NK-92 treated with Interleukin-12 subunit alpha and Interleukin-12 subunit beta, amount 100 ng/mL, for 24 hours (cell line): Measurements from ENCODE around the gene IKZF3.
"Not testable (repeated sequence)": the region's sequence is repeated elsewhere in the genome, so short reads cannot be mapped to it uniquely, and the experiment has no call there.

Experiments
- DNase-seq: peaks from one replicate; lab custom pipeline; 2025; lab: John Stamatoyannopoulos, UW

The IKZF3 gene

GRCh38 chr17:39754958-39755553 is 109.1 kb downstream of the IKZF3 start:
- DNase-seq = no peak

DNA sequence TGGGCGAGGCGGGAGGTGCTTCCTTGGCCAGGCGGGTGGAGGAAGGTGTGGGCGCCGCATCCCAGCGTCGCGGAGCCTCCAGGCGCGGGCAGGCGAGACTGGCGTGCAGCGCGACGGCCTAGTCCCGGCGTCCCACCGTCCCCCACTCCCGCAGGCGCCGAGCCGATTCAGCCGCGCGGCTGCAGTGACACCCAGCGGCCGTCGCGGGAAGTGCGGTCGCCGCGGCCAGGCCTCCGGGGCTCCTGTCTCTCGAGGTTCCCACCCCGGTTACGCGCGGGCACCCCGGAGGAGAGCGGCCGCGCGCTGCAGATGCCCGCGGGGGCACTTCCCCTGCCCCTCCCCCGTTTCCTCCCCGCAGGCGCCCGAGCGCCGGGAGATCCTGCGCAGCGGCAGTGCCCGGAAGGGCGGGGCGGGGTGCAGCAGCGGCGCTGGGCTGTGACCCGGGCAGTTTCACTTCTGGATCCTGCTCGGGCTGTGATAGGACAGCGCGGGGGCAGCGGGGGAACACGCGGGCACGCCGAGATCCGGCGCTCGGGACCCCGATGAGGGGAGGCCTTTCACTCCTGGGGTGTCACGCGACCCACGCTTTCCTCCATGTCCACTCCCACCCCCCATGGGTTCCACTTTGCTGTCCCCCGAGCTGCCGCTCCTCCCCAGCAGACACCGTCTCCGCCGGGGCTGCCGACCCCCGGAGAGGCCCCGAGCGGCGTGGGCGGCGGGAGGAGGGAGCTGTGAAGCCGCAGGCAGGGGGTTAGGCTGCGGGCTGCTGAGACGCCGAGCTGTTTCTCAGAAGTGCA is 109.8 kb downstream of the IKZF3 start:
- DNase-seq = peak; percentile 98

- peak; percentile 84 for DNase-seq
Measured at GRCh38 chr17:39753514-39754160, 110.5 kb downstream of the IKZF3 start.

DNA sequence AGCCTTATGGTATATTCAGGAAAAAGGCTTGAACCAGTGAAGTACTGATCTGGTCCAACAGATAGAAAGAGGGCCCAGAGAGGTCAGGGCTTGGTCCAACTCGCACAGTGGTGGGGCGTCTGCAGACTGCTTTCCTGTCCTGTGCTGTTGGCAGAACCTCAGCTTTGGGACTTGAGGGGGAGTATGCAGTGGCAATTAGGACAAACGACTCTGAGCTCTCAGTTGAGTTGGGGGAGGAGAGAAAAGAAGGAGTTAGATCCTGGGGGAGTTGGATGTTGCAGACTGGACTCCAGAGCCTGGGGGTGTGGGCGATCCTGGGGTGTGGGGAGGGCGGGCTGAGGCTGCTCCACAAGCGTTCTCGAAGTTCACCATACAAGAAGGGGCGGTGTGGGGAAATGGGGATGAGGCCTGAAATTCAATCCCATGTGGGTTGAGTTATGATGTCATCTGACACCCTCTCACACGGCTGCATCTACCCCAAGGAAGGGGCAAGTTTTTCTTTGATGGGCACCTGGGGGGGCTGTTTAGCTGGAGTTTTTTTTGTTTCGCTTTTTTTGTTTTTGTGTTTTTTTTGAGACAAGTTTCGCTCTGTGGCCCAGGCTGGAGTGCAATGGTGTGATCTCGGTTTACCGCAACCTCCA is 111.8 kb downstream of the IKZF3 start:
- no peak for DNase-seq

DNA sequence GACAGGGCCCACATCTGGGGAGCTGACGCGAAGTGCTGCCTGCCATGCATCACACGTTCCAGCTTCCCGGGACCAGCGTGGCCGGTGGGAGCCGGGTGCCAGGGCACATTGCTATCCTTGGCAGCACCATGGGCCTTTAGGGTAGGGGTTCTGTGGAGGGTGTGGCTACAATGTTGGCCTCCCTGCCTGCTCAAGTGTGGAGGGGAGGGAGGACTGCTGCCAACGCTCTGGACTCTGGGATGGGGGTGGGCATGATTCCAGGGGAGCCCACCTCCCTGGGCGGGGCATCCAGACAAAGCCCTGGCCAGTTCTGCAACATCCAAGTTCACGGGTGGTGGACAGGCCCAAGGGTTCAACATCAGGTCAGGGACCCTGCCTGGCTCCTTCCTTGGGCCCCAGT is 112.5 kb downstream of the IKZF3 start:
- no peak for DNase-seq

- DNase-seq = no peak
Measured at GRCh38 chr17:39751016-39751543, 113.0 kb downstream of the IKZF3 start.

GRCh38 chr17:39750131-39751015 is 113.7 kb downstream of the IKZF3 start:
- no peak for DNase-seq

- not testable (repeated sequence) for DNase-seq
Measured at GRCh38 chr17:39748444-39749034, 115.6 kb downstream of the IKZF3 start.

DNA sequence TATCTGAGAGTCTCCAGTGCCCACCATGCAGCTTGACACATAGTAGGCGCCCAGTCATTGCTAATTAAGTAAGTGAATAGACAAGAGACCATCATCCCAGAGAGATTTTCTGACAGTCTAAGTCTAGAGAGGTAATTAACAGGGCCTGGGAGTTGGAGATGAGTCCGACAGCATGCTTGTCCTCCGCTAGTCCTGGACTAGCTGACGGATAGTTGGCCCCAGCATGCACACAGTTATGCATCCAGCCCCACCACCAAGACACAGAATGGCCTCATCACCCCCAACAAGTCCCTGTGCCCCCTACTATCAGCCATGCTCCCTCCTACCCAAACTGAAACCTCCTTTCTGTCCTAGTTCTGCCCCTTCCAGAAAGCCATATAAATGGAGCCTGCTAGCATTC is 116.4 kb downstream of the IKZF3 start:
- no peak for DNase-seq

GRCh38 chr17:39746145-39746461 is 118.0 kb downstream of the IKZF3 start:
- no peak for DNase-seq

GRCh38 chr17:39745335-39746144 is 118.6 kb downstream of the IKZF3 start:
- no peak for DNase-seq

- DNase-seq = no peak
Measured at GRCh38 chr17:39744836-39745215, 119.3 kb downstream of the IKZF3 start.

GRCh38 chr17:39744075-39744835 is 119.9 kb downstream of the IKZF3 start:
- DNase-seq = no peak

DNA sequence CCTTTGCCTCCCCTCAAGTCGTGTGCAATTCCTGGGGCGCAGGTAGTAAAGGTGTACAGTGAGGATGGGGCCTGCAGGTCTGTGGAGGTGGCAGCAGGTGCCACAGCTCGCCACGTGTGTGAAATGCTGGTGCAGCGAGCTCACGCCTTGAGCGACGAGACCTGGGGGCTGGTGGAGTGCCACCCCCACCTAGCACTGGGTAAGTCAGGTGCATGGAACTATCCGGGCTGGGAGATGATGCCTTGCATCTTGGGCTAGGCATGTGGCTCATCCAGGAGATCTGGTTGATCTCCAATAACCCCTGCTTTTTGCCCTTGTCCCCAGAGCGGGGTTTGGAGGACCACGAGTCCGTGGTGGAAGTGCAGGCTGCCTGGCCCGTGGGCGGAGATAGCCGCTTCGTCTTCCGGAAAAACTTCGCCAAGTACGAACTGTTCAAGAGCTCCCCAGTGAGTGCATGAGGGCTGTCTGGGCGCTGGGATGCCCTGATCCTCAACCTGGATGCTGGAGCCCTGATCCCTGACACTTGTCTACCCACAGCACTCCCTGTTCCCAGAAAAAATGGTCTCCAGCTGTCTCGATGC is 121.2 kb downstream of the IKZF3 start:
- no peak for DNase-seq

GRCh38 chr17:39742126-39742855 is 121.8 kb downstream of the IKZF3 start:
- no peak for DNase-seq

- no peak for DNase-seq
Measured at GRCh38 chr17:39740357-39741111, 123.6 kb downstream of the IKZF3 start.

GRCh38 chr17:39739885-39740356 is 124.2 kb downstream of the IKZF3 start:
- DNase-seq = no peak
